IPS-18c (cell line): ENCODE results near the gene EXTL1.
A peak's percentile ranks its signal among the peaks of the same experiment; 100 is the strongest.

Experiments
- H3K4me3 ChIP-seq: 2 replicates; pipeline ENCODE4 v1.7.0; 2013; ENCODE audit warnings: low read depth, mild to moderate bottlenecking, low read length, moderate library complexity; ENCODE audit not compliant: insufficient read depth
- H3K9me3 ChIP-seq: one replicate; pipeline ENCODE4 v1.6.1; 2013; ENCODE audit warnings: mild to moderate bottlenecking, low read length, moderate library complexity; ENCODE audit not compliant: control insufficient read depth, insufficient read depth

EXTL1 gene

DNA sequence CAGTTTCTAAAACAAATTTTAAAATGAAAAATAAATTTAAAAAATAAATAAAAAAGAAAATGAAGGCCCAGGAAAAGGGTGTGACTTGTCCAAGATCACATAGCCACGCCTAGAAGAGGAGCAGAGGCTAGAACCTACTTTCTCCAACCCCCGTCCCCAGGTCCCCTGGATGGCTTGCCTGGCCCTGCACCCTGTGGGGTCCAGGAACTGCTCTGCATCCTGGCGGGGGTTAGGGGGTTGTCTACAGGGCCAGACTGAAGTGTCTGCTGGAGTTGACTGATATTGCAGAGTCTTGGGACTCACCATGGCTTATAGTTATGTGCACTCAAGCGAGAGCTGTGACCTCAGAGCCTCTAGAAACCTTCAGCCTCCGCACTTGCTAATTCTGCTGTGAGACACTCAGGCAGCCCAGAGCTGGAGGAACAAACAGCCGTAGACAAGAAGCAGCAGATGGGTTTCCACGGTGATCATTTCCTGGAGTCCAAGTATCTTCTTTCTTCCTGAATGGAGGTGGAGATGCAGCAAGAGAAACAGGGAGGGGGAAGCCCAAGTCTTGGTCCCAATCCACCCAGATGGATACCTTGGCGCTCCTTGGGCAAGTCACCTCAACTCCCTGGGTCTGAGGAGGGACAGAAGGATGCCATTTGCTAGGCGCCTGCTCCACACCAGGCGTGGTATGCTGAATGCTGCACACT, 5.2 kb upstream of the EXTL1 start:
- no peak overlapping the region for H3K4me3 ChIP-seq
- H3K9me3 ChIP-seq: no peaks in the 10 kb centered on the region

DNA sequence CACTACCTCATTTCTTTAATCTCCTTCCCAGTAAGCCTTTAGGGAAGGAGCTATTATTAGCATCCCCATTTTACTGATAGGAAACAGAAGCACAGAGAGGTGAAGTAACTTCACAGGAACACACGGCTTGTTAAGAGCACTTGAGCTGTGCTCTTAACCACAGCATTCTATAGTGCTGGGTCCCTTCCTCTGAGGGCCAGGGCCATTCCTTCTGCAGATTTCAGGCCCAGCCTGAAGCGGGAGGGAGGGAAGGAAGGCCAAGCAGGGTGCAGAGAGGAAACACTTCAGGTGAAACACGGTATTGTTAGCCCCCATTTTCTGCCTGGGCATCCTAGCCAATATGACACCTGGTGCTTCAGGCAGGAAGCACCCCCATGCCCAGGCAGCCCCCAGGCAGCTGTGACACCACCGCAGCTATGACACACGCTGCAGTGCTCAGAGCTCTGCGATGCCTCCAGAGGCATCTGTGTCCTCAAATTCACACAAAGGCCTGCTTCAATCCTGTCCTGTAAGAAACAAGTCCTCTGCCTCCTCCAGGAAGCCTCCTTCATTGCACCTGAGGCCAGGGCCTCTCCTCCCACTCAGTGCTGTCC, 4.5 kb upstream of the EXTL1 start:
- H3K4me3 ChIP-seq: no peak overlapping the region
- H3K9me3 ChIP-seq: no peaks in the 10 kb centered on the region

DNA sequence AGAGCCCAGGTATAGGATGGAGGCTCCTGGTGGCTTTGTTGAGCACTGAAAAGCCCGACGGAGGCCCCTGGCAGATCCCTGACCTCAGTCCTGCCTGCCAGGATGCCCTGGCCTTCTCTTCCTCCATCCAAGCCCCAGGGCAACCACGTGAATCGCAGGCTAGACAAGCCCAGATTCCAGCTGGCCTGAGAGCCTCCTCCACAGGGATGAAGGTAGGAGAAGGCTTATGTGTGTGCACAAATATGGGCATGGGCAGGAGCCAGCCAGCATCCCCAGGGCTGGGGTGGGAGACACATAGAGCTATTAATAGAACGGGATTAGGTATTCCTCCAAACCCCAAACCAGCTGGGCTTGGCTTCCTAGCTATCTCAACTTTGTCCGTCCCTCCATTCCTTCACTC, 4.0 kb upstream of the EXTL1 start:
- no peak overlapping the region for H3K4me3 ChIP-seq
- H3K9me3 ChIP-seq: no peaks in the 10 kb centered on the region

DNA sequence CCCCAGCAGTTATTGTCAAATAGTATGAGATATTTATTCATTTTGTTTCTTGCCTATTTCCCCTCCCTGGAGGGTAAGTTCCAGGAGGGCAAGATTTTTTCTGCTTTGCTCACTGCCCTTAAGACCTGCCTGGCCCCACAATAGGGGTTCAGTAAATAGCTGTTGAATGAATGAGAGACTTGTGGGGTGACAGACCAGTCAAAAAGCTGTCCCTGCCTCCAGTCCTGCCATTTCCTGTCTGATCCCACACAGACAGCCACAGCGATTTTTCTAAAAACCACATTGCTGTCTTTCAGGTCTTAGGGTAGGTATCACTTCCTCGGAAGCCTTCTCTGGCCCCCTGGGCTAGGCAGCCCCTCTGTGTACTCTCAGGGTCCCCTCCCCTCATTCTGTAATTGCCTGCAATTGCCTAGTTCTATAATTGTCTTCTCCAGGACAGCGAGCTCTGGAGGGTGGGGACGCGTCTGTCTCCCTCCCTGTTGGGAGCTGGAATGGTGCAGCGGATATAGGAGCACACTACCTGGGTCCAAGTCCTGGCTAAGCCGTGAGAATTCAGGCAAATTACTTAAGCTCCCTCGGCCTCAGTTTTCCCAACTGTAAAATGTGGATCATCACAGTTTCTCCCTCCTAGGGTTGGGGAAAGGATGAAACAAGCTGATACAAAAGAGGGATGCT, 1.8 kb upstream of the EXTL1 start:
- no peaks in the 10 kb centered on the region for H3K9me3 ChIP-seq
- no peak overlapping the region for H3K4me3 ChIP-seq

DNA sequence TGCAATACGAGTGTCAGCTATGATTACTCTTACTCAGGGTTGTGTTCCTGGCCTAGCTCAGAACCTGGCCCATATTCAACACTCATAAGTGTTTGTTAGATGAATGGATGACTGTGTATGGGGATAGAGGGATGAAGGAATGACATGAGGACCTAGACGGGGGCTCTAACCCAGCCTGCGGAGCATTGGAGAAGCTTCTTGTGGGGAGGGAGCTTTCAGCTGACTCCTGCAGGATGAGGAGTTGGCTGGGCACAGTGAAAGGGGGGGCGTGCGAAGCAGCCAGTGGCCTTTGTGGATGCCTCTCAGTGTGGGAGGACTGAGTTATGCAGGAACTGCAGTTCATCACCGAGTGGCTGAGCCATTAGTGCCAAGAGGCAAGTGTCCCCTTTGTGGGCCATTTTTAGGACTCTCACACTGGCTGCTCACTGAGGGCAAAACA, 1.2 kb upstream of the EXTL1 start:
- Histone ChIP-seq H3K4me3 (no peak overlapping the region), H3K9me3 (no peaks in the 10 kb centered on the region)

DNA sequence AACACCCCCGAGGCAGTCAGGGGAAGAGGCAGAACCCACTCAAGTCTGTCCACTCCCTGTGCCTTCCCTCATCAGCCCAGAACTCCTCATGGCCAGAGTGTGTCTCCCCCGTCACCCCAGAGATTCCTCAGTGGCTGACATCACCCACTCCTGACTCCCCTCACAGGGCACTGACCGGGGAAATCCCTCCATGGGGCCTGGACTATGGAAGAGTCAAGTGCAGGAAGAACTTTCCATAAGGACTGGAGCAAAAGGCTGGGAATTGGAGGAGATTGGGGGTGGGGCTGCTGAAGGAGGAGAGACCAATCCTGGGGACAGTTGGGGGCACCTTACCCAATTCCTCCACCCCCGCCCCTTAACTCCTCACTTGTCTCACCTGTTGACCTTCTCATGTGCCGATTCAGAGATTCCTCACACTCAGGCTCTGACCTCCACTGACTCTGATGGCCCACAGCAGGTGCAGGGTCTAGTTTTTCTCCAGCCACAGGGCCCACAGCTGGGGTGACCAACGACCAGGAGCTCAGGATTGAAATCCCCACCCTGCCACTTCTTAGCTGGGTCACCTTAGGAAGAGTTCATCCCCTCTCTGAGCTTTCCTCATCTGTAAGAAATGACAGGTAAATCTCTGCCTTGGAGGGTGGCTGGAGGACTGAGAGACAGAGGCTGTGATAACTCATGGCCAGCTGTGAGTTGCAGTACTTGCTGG, 481 bp upstream of the EXTL1 start:
- H3K9me3 ChIP-seq: no peaks in the 10 kb centered on the region
- no peak overlapping the region for H3K4me3 ChIP-seq

DNA sequence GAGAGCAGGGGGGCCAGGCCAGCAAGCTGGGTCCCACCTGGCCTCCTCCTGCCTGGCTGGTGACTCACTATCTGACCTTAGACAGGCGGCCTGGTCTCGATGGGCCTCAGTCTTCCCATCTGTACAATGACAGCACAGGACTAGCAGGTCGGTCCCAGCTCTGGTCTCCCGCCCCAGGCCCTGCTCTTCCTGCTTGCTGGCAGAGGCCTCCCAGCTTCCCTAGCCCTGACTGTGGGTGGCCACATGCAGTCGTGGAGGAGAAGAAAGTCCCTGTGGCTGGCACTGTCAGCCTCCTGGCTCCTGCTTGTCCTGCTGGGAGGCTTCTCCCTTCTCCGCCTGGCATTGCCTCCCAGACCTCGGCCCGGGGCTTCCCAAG, 817 bp downstream of the EXTL1 start:
- Histone ChIP-seq H3K9me3 (no peaks in the 10 kb centered on the region), H3K4me3 (0 out of 2 replicates have a peak overlapping the region, but pooled peaks have one; percentile 48)

DNA sequence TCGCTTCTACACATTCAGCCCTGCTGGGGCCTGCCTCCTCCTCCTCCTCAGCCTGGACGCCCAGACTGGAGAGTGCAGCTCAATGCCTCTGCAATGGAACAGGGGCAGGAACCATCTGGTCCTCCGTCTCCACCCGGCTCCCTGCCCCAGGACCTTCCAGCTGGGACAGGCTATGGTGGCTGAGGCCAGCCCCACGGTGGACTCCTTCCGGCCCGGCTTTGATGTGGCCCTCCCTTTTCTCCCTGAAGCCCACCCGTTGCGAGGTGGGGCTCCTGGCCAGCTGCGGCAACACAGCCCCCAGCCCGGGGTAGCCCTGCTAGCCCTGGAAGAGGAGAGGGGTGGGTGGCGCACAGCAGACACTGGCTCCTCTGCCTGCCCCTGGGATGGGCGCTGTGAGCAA, 1.4 kb downstream of the EXTL1 start:
- Histone ChIP-seq H3K9me3 (no peaks in the 10 kb centered on the region), H3K4me3 (no peak overlapping the region)

DNA sequence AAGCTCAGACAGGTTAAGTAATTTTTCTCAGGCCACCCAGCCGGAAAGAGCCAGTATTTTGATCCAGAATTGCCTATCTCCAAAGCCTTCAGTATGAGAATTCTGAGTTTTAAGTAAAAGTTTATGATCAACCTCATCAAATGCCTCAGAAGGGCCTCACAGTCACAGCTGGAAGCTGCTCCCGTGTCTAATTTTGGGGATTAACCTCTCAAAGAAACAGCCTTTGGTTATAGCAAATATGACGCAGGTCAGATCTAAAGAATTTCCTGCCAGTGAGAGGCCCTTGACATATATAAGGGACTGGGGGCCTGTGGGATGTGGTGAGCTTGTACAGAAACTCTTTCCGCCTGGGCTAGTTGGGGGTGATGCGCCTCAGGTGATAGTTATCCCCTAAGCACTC, 2.3 kb downstream of the EXTL1 start:
- H3K4me3 ChIP-seq: no peak overlapping the region

DNA sequence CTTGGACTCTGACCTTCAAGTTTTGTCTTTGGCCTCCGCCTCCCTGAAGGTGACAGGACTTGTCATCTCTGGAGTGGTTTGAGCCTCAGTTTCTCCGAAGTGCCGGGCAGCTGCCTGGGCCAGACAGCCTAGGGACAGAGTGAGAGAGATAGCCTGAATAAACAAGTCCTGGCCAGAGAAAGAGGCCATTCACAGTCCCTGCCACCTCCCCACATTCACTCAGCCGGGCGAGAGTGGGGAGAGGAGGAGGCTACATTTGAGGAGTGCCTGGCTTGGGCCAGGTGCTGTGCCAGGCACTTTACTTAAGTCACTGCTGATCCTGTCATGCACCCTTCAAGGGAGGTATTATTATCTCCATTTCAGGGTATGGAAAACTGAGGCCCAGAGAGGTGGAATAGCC, 3.5 kb downstream of the EXTL1 start:
- H3K4me3 ChIP-seq: no peak overlapping the region
- no peaks in the 10 kb centered on the region for H3K9me3 ChIP-seq

More for the DNA sequence above, 2.3 kb downstream of the EXTL1 start:
- H3K9me3 ChIP-seq: no peaks in the 10 kb centered on the region

DNA sequence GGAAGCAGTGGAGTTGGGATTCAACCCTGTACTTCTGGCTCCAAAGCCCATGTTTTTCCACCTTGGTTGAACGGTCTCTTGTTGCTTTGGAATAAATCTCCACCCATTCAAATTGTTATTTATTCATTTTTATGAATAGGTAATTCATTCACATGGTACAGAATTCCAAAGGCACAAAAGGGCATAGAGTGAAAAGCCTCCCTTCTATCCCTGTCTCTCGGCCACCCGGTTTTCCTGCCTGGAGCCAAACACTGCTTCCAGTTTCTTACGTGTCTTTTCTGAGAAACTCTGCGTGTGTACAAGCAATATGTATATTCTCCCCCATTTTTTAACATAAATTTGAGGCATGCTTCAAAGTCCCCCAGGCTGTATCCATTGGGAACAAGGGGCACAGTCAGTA, 3.9 kb downstream of the EXTL1 start:
- Histone ChIP-seq H3K4me3 (no peak overlapping the region), H3K9me3 (no peaks in the 10 kb centered on the region)

DNA sequence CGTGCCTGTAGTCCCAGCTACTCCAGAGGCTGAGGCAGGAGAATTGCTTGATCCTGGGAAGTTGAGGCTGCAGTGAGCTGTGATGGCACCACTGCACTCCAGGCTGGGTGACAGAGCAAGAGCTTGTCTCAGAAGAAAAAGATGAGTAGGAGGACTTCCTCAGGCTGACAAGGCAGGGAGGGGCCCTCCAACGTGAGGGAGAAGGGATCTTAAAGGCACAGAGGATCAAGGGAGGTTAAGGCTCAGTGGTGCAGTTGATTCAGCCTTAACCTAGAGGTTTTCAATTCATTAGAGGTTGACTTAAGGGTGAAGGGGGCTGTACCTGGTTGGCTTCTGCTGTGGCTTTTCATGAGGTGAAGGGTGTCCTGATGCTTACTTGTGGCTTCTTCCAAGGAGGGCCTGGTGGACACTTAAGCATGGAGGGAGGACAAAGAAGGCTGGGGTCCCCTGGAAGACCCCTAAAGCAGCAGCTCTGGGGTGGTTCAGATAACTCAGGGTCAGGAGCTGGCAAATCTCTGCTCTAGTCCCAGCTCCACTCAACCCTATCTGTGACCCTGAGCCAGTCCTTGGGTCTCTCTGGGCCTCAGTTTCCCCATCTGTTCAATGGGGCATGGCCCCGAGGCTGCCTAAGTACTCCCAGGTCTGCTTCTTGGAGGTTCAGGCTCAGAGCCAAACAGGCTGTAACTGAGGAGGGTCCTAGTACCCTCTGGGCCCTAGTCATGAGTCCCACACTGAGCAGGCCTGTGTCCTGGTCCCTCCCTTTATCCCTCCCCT, 6.3 kb downstream of the EXTL1 start:
- Histone ChIP-seq H3K4me3 (no peak overlapping the region), H3K9me3 (no peaks in the 10 kb centered on the region)

DNA sequence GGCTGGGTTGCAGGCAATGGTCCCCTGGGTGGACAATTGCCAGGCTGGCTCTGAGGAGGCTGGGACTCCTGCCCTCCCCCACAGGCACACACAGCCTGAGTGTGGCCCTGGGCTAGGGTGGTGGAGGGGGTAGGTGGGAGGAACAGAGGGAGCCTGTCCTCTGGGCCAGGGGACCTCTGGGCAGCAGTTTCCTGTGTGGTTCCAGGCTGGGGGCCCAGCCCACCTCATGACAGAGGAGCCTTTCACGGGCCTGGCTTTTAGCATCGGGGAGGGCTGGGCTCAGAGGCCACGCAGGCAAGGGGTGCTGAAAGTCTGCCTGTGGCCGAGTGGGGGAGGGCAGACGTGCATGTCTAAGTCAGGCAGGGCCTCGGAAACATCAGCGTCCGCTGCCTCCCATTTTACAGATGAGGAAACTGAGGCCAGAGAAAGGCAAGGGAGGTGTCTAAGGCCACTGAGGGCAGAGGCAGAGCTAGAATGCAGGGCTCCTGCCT, 7.0 kb downstream of the EXTL1 start:
- no peaks in the 10 kb centered on the region for H3K9me3 ChIP-seq
- no peak overlapping the region for H3K4me3 ChIP-seq

DNA sequence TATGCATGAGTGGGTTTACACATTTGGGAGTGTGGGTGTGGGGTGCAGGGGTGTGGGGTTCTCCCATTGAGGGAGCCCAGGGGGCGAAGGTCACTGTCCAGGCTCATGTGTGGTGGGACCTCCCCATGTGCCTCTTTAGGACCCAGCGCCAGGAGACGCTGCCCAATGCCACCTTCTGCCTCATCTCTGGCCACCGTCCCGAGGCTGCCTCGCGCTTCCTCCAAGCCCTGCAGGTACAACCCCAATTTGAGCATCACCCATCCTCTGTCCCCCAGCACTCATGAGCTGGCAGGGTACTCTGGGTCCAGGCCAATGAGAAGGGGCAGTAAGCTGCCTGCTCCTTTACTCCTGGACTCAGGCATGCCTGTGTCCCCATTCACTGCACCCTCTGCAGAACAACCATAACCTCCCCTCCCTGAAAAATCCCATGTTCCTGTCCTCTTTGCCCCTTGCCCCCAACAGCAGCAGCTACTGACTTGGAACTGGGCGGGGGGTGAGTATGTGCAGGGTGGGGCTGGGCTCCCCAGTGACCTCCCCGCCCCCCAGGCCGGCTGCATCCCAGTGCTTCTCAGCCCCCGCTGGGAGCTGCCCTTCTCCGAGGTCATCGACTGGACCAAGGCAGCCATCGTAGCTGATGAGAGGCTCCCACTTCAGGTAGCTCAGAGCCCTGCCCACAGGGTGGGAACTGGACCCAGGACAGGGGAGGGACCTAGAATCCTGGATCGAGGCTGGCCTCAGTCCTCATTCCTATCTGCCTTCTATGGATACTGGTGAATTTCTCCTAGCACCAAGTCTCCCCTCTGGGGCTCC, 7.7 kb downstream of the EXTL1 start:
- no peaks in the 10 kb centered on the region for H3K9me3 ChIP-seq
- no peak overlapping the region for H3K4me3 ChIP-seq

DNA sequence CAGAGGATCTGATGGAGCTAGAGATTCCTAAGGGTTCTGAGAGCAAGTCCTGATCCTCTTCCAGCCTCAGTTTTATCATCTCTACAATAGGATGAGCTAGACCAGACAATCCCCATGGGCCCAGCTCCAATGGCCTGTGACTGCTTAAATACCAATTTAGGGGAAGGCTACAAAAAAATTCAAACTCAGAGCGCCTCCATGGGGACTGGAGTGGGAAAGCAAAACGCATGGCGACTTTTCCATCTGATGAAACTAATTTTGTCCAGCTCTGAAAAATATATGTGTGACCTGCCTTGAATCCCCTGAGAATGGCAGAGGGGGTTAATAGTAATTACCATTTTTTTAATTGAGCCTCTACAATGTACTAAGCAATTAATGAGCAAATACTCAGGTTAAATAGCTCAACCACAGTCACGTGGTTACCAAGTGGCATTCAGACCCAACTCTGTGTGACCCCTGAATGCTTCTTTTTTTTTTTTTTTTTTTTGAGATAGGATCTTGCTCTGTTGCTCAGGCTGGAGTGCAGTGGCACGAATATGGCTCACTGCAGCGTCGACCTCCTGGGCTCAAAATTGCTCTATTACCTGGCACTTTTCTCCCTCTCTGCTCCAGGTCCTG, 8.4 kb downstream of the EXTL1 start:
- Histone ChIP-seq H3K4me3 (no peak overlapping the region), H3K9me3 (no peaks in the 10 kb centered on the region)

DNA sequence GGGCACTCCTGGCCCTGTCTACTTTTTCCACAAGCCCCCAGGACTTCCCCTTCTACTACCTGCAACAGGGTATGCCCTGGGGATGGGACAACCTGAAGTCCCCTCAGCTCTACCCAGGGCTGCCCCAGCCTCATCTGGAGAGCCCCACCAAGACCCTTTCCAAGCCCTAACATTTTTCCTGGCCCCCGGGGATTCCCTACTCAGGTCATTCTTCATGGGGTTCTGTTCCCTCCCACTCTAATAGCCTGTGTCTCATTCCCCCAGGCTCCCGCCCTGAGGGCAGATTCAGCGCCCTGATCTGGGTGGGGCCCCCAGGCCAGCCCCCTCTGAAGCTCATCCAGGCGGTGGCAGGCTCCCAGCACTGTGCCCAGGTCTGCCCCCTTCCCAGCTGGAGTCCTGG, 9.6 kb downstream of the EXTL1 start:
- no peak overlapping the region for H3K4me3 ChIP-seq
- H3K9me3 ChIP-seq: no peaks in the 10 kb centered on the region
